Vagina (tissue), 2 donors: ENCODE data around the gene ATP2B2. TPM values are rescaled to one million over a fixed set of nuclear protein-coding genes. Genes with fewer than 3 reads are reported as not detected.

Experiments
- DNase-seq, 2 donors: peaks; one replicate each; pipeline ENCODE4 v3.0.0-alpha.2; 2017; ENCODE audit errors: extremely low spot score in 2 of 2
- H3K27ac ChIP-seq: fragments of 200-600 bp; sonication (generic); one replicate; pipeline ENCODE4 v1.5.1; 2019
- H3K27me3 ChIP-seq: fragments of 200-600 bp; sonication (generic); one replicate; pipeline ENCODE4 v1.5.1; 2019
- H3K36me3 ChIP-seq, 2 donors: fragments of 200-600 bp; sonication (generic); one replicate each; pipeline ENCODE4 v1.5.1; 2017 to 2019
- H3K4me1 ChIP-seq: fragments of 200-600 bp; sonication (generic); one replicate; pipeline ENCODE4 v1.5.1; 2019
- H3K4me3 ChIP-seq, 2 donors: fragments of 200-600 bp; sonication (generic); 1 replicate in 1 of 2; 2 replicates in 1 of 2; pipeline ENCODE4 v1.5.1; 2016 to 2019
- H3K9me3 ChIP-seq: fragments of 200-600 bp; sonication (generic); one replicate; pipeline ENCODE4 v1.5.1; 2019
- POLR2A ChIP-seq, 2 donors: fragments of 450-650 bp; IDR thresholded peaks; one replicate each; pipeline ENCODE4 v1.6.1; 2017; ENCODE audit warnings: antibody characterized with exemption in 2 of 2, mild to moderate bottlenecking in 2 of 2, moderate library complexity in 2 of 2
- POLR2AphosphoS5 ChIP-seq, 2 donors: sonication (generic); formaldehyde crosslinking; IDR thresholded peaks; one replicate each; pipeline ENCODE4 v1.9.0; 2017; ENCODE audit warnings: antibody characterized with exemption in 2 of 2, mild to moderate bottlenecking in 2 of 2, low read depth in 1 of 2; ENCODE audit not compliant: insufficient read depth in 1 of 2
- intact Hi-C: fragments of 100-400 bp; cut with DNase I; formaldehyde crosslinking; loops from one replicate; pipeline ENCODE4 v1.15.1; 2023
- microRNA counts, 2 donors: library from miRNA; unstranded; fragments of <30 nt; microRNA quantifications; one replicate each; lab custom pipeline; 2016 to 2017
- microRNA-seq: library from miRNA; unstranded; fragments of <30 nt; microRNA quantifications from one replicate; pipeline ENCODE4, GENCODE V29; 2017; ENCODE audit warnings: borderline number of aligned reads, borderline replicate concordance
- small RNA-seq: library from RNA; depleted of rRNA; stranded (forward); fragments of <200 nt; gene quantifications from one replicate; pipeline ENCODE3, GENCODE V24; 2016
- total RNA-seq: library from RNA; depleted of rRNA; stranded (reverse); fragments of >200 nt; gene quantifications from one replicate; pipeline ENCODE4 v1.2.3, GENCODE V29; 2016
- TF ChIP-seq, protein P1 (sequence below), 3 experiments: fragments of 450-650 bp in 2 of 3; fragments of 200-600 bp in 1 of 3; sonication (generic) in 1 of 3; IDR thresholded peaks; one replicate each; pipeline ENCODE4 v1.5.1; 2017 to 2019; ENCODE audit warnings: antibody characterized with exemption in 3 of 3, mild to moderate bottlenecking in 2 of 3, moderate library complexity in 2 of 3

Gene ATP2B2
- total RNA-seq, 1 donor from 2014 or later = 0.25 TPM

DNA sequence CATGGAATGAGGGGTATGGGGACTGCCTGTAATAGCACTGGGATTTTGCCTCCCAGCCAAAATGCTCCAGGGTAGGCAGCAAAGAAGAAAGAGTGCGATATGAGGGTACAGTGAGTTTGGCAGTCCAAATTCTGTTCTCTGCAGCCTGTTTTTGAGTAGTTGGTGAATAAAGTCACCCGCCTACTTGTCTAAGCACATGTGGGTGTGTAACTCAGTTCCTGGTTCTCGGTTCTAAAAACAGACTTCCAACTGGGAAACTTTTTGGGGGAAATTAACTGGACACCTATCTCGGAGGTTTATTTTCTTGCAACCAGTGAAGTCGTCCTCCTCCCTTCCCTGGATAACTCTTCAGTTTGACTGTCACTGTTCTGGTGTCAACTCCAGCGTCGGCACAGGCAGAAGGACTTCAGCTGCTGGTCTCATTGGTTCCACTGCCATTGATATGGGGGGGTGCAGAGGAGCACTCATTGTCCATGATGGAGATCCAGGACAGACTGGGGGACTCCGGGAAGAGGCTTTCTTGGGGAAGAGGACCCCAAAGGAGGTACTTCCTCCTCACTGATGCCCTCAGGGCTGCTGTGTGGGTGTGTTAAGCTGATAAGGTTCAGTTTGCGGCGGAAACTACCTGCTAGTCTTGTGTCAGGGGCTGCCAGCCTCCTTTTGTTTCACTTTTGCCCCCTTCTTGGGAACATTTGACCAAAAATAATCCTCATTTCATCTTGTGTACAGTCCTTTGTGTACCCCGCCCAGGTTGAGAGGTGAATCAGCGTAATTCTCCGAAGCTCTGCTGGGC lies 225.8 kb downstream of the ATP2B2 start:
- no peak for DNase-seq
- Histone ChIP-seq H3K27me3 (no peaks in the 10 kb centered on the region), H3K27ac (no peak overlapping the region), H3K36me3 (peaks cover 0 to 51% of the 10 kb centered on the region in 2 donors), H3K4me3 (no peak overlapping the region), H3K9me3 (no peaks in the 10 kb centered on the region), H3K4me1 (peaks cover 2% of the 10 kb centered on the region)
- no peak for TF ChIP-seq POLR2AphosphoS5 (IDR thresholded peaks at IDR 0.05; ENCODE audit: insufficient read depth in 1 of 2, low read depth in 1 of 2)
- TF ChIP-seq POLR2A (IDR thresholded peaks at IDR 0.05) = no peak
- TF ChIP-seq, protein P1, sequence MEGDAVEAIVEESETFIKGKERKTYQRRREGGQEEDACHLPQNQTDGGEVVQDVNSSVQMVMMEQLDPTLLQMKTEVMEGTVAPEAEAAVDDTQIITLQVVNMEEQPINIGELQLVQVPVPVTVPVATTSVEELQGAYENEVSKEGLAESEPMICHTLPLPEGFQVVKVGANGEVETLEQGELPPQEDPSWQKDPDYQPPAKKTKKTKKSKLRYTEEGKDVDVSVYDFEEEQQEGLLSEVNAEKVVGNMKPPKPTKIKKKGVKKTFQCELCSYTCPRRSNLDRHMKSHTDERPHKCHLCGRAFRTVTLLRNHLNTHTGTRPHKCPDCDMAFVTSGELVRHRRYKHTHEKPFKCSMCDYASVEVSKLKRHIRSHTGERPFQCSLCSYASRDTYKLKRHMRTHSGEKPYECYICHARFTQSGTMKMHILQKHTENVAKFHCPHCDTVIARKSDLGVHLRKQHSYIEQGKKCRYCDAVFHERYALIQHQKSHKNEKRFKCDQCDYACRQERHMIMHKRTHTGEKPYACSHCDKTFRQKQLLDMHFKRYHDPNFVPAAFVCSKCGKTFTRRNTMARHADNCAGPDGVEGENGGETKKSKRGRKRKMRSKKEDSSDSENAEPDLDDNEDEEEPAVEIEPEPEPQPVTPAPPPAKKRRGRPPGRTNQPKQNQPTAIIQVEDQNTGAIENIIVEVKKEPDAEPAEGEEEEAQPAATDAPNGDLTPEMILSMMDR (IDR thresholded peaks at IDR 0.05) = no peak
- intact Hi-C loops = no loop called here

DNA sequence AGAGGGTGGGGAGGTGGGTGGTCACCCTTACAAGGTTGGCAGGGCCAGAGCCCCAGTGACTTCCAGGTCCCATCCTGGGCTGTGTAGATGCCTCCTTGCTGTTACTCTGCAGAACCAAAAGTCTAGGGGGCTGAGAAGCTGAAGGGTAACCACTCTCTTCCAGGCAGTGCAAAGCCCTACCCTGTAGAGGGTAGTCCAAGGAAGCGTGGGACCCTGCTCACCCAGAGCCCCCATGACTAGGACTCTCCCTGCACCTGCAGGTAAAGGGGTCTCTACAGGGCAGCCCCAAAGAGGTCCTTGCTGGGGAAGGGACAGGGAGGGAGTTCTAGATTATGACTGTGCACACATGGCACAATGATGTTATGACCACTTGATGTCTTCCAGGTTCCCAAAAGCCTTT lies 226.9 kb downstream of the ATP2B2 start:
- TF ChIP-seq POLR2A (IDR thresholded peaks at IDR 0.05) = no peak
- TF ChIP-seq, protein P1 (IDR thresholded peaks at IDR 0.05) = no peak
- TF ChIP-seq POLR2AphosphoS5 (IDR thresholded peaks at IDR 0.05; ENCODE audit: insufficient read depth in 1 of 2, low read depth in 1 of 2) = no peak
- H3K4me1 ChIP-seq = peaks cover 12% of the 10 kb centered on the region
- no peaks in the 10 kb centered on the region for H3K27me3 ChIP-seq
- no peak overlapping the region for H3K27ac ChIP-seq
- intact Hi-C loops = no loop called here
- no peak overlapping the region for H3K4me3 ChIP-seq
- peaks cover 0 to 49% of the 10 kb centered on the region in 2 donors for H3K36me3 ChIP-seq
- DNase-seq = no peak
- no peaks in the 10 kb centered on the region for H3K9me3 ChIP-seq

DNA sequence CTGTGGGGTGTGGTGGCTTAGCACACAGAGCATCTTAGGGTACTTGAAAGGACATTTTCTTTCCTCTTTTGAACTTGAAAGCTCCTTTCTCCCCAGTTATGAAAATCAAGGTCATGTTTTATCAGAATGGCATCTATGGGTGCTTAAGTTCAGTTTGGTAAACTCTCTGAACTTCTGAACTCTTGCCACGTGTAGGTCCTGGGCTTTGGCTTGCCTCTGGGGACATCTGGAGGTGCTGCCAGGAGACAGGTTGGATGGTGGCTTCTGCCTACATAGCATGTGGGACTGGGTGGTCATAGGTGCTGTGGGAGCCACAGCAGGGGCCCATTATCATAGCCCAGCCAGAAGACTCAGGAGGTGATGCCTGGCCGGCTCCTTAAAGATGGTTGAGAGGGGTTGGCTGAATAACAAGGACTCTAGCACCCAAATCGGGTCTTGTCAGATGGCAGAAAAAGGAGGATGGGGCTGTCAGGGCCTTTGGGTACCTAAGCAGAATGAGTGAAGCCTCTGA lies 228.2 kb downstream of the ATP2B2 start:
- DNase-seq = no peak
- Histone ChIP-seq H3K36me3 (peaks cover 0 to 48% of the 10 kb centered on the region in 2 donors), H3K27ac (no peak overlapping the region), H3K27me3 (no peaks in the 10 kb centered on the region), H3K4me3 (no peak overlapping the region), H3K9me3 (no peaks in the 10 kb centered on the region), H3K4me1 (peaks cover 20% of the 10 kb centered on the region)
- intact Hi-C loops = no loop called here
- TF ChIP-seq, protein P1 (IDR thresholded peaks at IDR 0.05) = no peak
- TF ChIP-seq POLR2AphosphoS5 (IDR thresholded peaks at IDR 0.05; ENCODE audit: insufficient read depth in 1 of 2, low read depth in 1 of 2) (no peak), POLR2A (IDR thresholded peaks at IDR 0.05) (no peak)

DNA sequence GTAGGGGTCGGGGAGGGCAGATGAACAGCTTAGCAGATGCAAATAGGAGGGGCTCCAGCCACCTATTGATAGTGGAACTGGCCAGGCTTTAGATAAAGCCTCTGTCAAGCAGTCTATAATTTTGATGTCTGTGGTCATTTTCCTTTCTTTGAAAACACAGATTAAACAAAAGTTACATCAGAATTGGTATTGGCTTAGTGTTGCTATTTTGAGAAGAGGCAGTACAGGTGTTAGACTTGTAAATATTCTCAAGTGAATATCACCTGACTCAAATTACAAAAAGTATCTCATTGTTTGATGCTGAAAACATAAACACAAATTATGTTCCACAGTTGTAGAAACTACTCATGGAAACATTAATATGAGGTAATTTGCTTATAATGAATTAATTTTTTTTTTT lies 230.8 kb downstream of the ATP2B2 start:
- Histone ChIP-seq H3K27ac (no peak overlapping the region), H3K36me3 (peaks cover 0 to 54% of the 10 kb centered on the region in 2 donors), H3K4me3 (no peak overlapping the region), H3K27me3 (no peaks in the 10 kb centered on the region), H3K4me1 (peaks cover 21% of the 10 kb centered on the region), H3K9me3 (no peaks in the 10 kb centered on the region)
- intact Hi-C loops = no loop called here
- TF ChIP-seq, protein P1 (IDR thresholded peaks at IDR 0.05) = no peak
- TF ChIP-seq POLR2A (IDR thresholded peaks at IDR 0.05) (no peak), POLR2AphosphoS5 (IDR thresholded peaks at IDR 0.05; ENCODE audit: insufficient read depth in 1 of 2, low read depth in 1 of 2) (no peak)
- no peak for DNase-seq

MicroRNA genes within 50 kb of the gene (microRNA counts, 767-probe panel; counts per million panel counts)
- microRNA hsa-miR-378b (lab: Ali Mortazavi, UCI) (238 to 261 counts per million in 2 donors), microRNA hsa-miR-885-3p (lab: Ali Mortazavi, UCI) (238 to 261 counts per million in 2 donors), microRNA hsa-miR-885-5p (lab: Ali Mortazavi, UCI) (238 to 261 counts per million in 2 donors)

Small RNA genes lying within 50 kb of the gene (microRNA-seq; reads per million reads assigned to microRNA genes)
- gene MIR378B = not detected
- not detected for gene MIR885

Small RNA genes lying within 50 kb of the gene (small RNA-seq; reads per million reads assigned to genes)
- gene MIR378B (0.86 reads per million, percentile 8 among the genes with 10 or more reads in this experiment), gene MIR885 (not detected), gene RF02126 (not detected)

Other genes starting within 250 kb of the ATP2B2 start
- not detected for gene GHRL, start 212.6 kb downstream of the ATP2B2 start, total RNA-seq
- gene SEC13, start 184.5 kb downstream of the ATP2B2 start, total RNA-seq = 66.5 TPM